Activated CD8-positive, alpha-beta T cell treated with anti-CD3 and anti-CD28 coated beads for 36 hours (primary cell): ENCODE measurements around the gene ELMOD2. TPM values are rescaled to one million over a fixed set of nuclear protein-coding genes. Genes with fewer than 3 reads are reported as not detected.

Source experiments
- ATAC-seq: fragments of 200-7000 bp; cut with Tn5 transposase; one replicate; pipeline ENCODE4 v1.10.0; 2021; ENCODE audit warnings: mild to moderate bottlenecking, moderate library complexity
- CTCF ChIA-PET: fragments of 350-600 bp; sonication (Branson Sonifier 250); formaldehyde crosslinking; loops from one replicate; lab custom pipeline; 2021; ENCODE audit warnings: antibody characterized with exemption; lab: Charles Lee
- POLR2A ChIA-PET: fragments of 350-600 bp; sonication (Branson Sonifier 250); formaldehyde crosslinking; loops from one replicate; lab custom pipeline; 2021; ENCODE audit warnings: antibody characterized with exemption; lab: Charles Lee
- DNase-seq: peaks from one replicate; pipeline ENCODE4 v3.0.0-alpha.2; 2020
- H3K27ac Mint-ChIP-seq: one replicate; pipeline ENCODE4 v1.8.0; 2021; ENCODE audit warnings: mild to moderate bottlenecking, mixed read lengths
- H3K27me3 Mint-ChIP-seq: one replicate; pipeline ENCODE4 v1.8.0; 2021; ENCODE audit warnings: mixed read lengths
- H3K36me3 Mint-ChIP-seq: one replicate; pipeline ENCODE4 v1.8.0; 2021; ENCODE audit warnings: low read depth, mixed read lengths
- H3K4me1 Mint-ChIP-seq: one replicate; pipeline ENCODE4 v1.8.0; 2021; ENCODE audit warnings: low read depth, mixed read lengths
- H3K4me3 Mint-ChIP-seq: one replicate; pipeline ENCODE4 v1.8.0; 2021; ENCODE audit warnings: mild to moderate bottlenecking, moderate library complexity, mixed read lengths
- H3K9me3 Mint-ChIP-seq: one replicate; pipeline ENCODE4 v1.8.0; 2021; ENCODE audit warnings: mixed read lengths
- CTCF ChIP-seq: fragments of 200-600 bp; IDR thresholded peaks from one replicate; pipeline ENCODE4 v1.8.0; 2022; ENCODE audit warnings: antibody characterized with exemption, mild to moderate bottlenecking
- intact Hi-C: fragments of 100-400 bp; cut with micrococcal nuclease; formaldehyde crosslinking; loops from one replicate; pipeline ENCODE4 v1.10.0; 2022
- total RNA-seq, 2 experiments: library from RNA; stranded (reverse); gene quantifications; one replicate each; pipeline ENCODE4 v1.2.3, GENCODE V29; 2021

ELMOD2 gene
- total RNA-seq, 2 experiments from 2014 or later = 11.9 to 15.8 TPM

- intact Hi-C loops = no loop called here
- ATAC-seq (no peak), DNase-seq (no peak)
- ChIA-PET CTCF (interaction anchor here (1.3 to 2.7 kb wide), 2 partner anchors 34 to 52 kb away, joined by 4 to 12 read pairs; partner anchors contain the start of gene ELMOD2), POLR2A (no interaction called here)
- Mint-ChIP-seq H3K36me3 (peaks cover 2% of the 10 kb centered on the region), H3K9me3 (no peaks in the 10 kb centered on the region), H3K27ac (no peak overlapping the region), H3K4me1 (peaks cover 19% of the 10 kb centered on the region), H3K27me3 (peaks cover 21% of the 10 kb centered on the region), H3K4me3 (no peak overlapping the region)
- TF ChIP-seq CTCF = no peak
Observed at GRCh38 chr4:140557831-140558435, 34.0 kb downstream of the ELMOD2 start.

GRCh38 chr4:140559696-140560095 is 35.7 kb downstream of the ELMOD2 start:
- CTCF ChIA-PET = interaction anchor here (0.6 kb wide), 1 partner anchor 54 kb away, joined by 3 read pairs; no protein-coding TSS in a partner anchor
- Mint-ChIP-seq H3K36me3 (no peaks in the 10 kb centered on the region), H3K9me3 (no peaks in the 10 kb centered on the region), H3K4me1 (peaks cover 19% of the 10 kb centered on the region), H3K27ac (no peak overlapping the region), H3K4me3 (no peak overlapping the region), H3K27me3 (peaks cover 25% of the 10 kb centered on the region)
- DNase-seq = no peak
- intact Hi-C loops = no loop called here
- POLR2A ChIA-PET = no interaction called here
- no peak for ATAC-seq
- no peak for TF ChIP-seq CTCF

GRCh38 chr4:140568507-140569306 is 44.7 kb downstream of the ELMOD2 start, which contains the start of gene UCP1:
TSS of gene UCP1 (minus strand) at chr4:140568961. CDS start at chr4:140568729, 232 bp downstream.
- H3K27ac Mint-ChIP-seq = no peak within 1 kb of the TSS
- ChIA-PET CTCF (no interaction called here), POLR2A (interaction anchor here (1.2 kb wide), 1 partner anchor 23 kb away, joined by 3 read pairs; no protein-coding TSS in a partner anchor)
- H3K27me3 Mint-ChIP-seq = peaks cover 57% of the 10 kb centered on the region
- no peak for TF ChIP-seq CTCF
- DNase-seq (peak; percentile 7), ATAC-seq (no peak)
- peaks cover 10% of the 10 kb centered on the region for H3K4me1 Mint-ChIP-seq
- H3K9me3 Mint-ChIP-seq = peaks cover 12% of the 10 kb centered on the region
- intact Hi-C loops = no loop called here
- H3K4me3 Mint-ChIP-seq = peak within 1 kb of the TSS; percentile 58
- peaks cover 3% of the 10 kb centered on the region for H3K36me3 Mint-ChIP-seq

GRCh38 chr4:140569307-140569638 is 45.3 kb downstream of the ELMOD2 start:
- POLR2A ChIA-PET = no interaction called here
- peaks cover 3% of the 10 kb centered on the region for H3K36me3 Mint-ChIP-seq
- CTCF ChIA-PET = no interaction called here
- peak overlapping the region; percentile 58 for H3K4me3 Mint-ChIP-seq
- peaks cover 10% of the 10 kb centered on the region for H3K4me1 Mint-ChIP-seq
- intact Hi-C loops = no loop called here
- ATAC-seq (no peak), DNase-seq (no peak)
- no peak for TF ChIP-seq CTCF
- H3K9me3 Mint-ChIP-seq = peaks cover 12% of the 10 kb centered on the region
- H3K27me3 Mint-ChIP-seq = peaks cover 60% of the 10 kb centered on the region
- no peak overlapping the region for H3K27ac Mint-ChIP-seq

- no peak for ATAC-seq
- DNase-seq = no peak
Observed at GRCh38 chr4:140571620-140572019, 47.7 kb downstream of the ELMOD2 start.

More at GRCh38 chr4:140571620-140572019, 47.7 kb downstream of the ELMOD2 start:
- Mint-ChIP-seq H3K36me3 (peaks cover 3% of the 10 kb centered on the region), H3K4me1 (peaks cover 10% of the 10 kb centered on the region), H3K27ac (no peak overlapping the region), H3K9me3 (peaks cover 12% of the 10 kb centered on the region), H3K4me3 (no peak overlapping the region), H3K27me3 (peaks cover 69% of the 10 kb centered on the region)
- POLR2A ChIA-PET = no interaction called here
- intact Hi-C loops = no loop called here
- no peak for TF ChIP-seq CTCF
- CTCF ChIA-PET = no interaction called here
